PC-3 (cell line): ENCODE data around the gene CASQ2. TPM values are rescaled to one million over a fixed set of nuclear protein-coding genes. Genes with fewer than 3 reads are reported as not detected.
A peak's percentile ranks its signal among the peaks of the same experiment; 100 is the strongest.

ENCODE experiments used
- ATAC-seq: fragments of 200-7000 bp; cut with Tn5 transposase; 2 replicates; pipeline ENCODE4 v1.9.1; 2020; ENCODE audit warnings: mild to moderate bottlenecking, moderate library complexity
- BruUV-seq: library from RNA; stranded (reverse); fragments of 400-500 nt; replicated peaks from 2 replicates; lab custom pipeline; 2021; lab: Mats Ljungman, UMichigan
- CTCF ChIA-PET: fragments of 300-600 bp; sonication (Branson Sonifier 250); formaldehyde crosslinking; loops from one replicate; lab custom pipeline; 2022; ENCODE audit warnings: antibody characterized with exemption; lab: Charles Lee
- POLR2A ChIA-PET: fragments of 300-600 bp; sonication (Branson Sonifier 250); formaldehyde crosslinking; loops from one replicate; lab custom pipeline; 2022; ENCODE audit warnings: antibody characterized with exemption; ENCODE audit not compliant: unreplicated experiment; lab: Charles Lee
- DNase-seq: peaks from one replicate; pipeline ENCODE4 v3.0.0-alpha.2; 2015
- H2AFZ ChIP-seq: fragments of 300-600 bp; sonication (generic); 2 replicates; pipeline ENCODE4 v1.6.0; 2016; ENCODE audit warnings: antibody characterized with exemption, low read length
- H3F3A ChIP-seq: fragments of 300-600 bp; sonication (generic); one replicate; pipeline ENCODE4 v1.6.0; 2017; ENCODE audit warnings: antibody characterized with exemption, low read length, control low read depth, mild to moderate bottlenecking; ENCODE audit not compliant: unreplicated experiment
- H3K27ac ChIP-seq: fragments of 300-600 bp; sonication (generic); 2 replicates; pipeline ENCODE4 v1.5.1; 2016; ENCODE audit warnings: mild to moderate bottlenecking, low read length
- H3K27me3 ChIP-seq: fragments of 300-600 bp; sonication (generic); 2 replicates; pipeline ENCODE4 v1.6.1; 2016; ENCODE audit warnings: low read length, mixed read lengths
- H3K36me3 ChIP-seq: fragments of 300-600 bp; sonication (generic); 2 replicates; pipeline ENCODE4 v1.6.1; 2016; ENCODE audit warnings: low read depth, mixed run types, low read length, mixed read lengths
- H3K4me1 ChIP-seq: fragments of 300-600 bp; sonication (generic); 2 replicates; pipeline ENCODE4 v1.5.1; 2016; ENCODE audit warnings: low read length; ENCODE audit not compliant: insufficient read depth
- H3K4me2 ChIP-seq: fragments of 300-600 bp; sonication (generic); 2 replicates; pipeline ENCODE4 v1.6.0; 2016; ENCODE audit warnings: low read length
- H3K4me3 ChIP-seq: fragments of 300-600 bp; sonication (generic); 2 replicates; pipeline ENCODE4 v1.5.1; 2016; ENCODE audit warnings: mild to moderate bottlenecking, low read length, mixed read lengths
- H3K79me2 ChIP-seq: fragments of 300-600 bp; sonication (generic); 2 replicates; pipeline ENCODE4 v1.6.1; 2017; ENCODE audit warnings: low read length, mixed read lengths
- H3K9ac ChIP-seq: fragments of 300-600 bp; sonication (generic); 2 replicates; pipeline ENCODE4 v1.6.0; 2016; ENCODE audit warnings: mild to moderate bottlenecking, low read length
- H3K9me2 ChIP-seq: fragments of 300-600 bp; sonication (generic); replicated peaks from 2 replicates; pipeline ENCODE4 v1.6.1; 2016; ENCODE audit warnings: mixed run types, low read length, mixed read lengths
- H3K9me3 ChIP-seq: fragments of 300-600 bp; sonication (generic); 2 replicates; pipeline ENCODE4 v1.6.1; 2016; ENCODE audit warnings: low read length, mixed read lengths
- H4K20me1 ChIP-seq: fragments of 300-600 bp; sonication (generic); 2 replicates; pipeline ENCODE4 v1.6.1; 2016; ENCODE audit warnings: low read length, mixed read lengths
- CTCF ChIP-seq: fragments of 300-600 bp; sonication (generic); conservative IDR thresholded peaks from 2 replicates; pipeline ENCODE4 v1.5.1; 2017; ENCODE audit warnings: antibody characterized with exemption, low read depth, mild to moderate bottlenecking, low read length
- EZH2 ChIP-seq: fragments of 300-600 bp; sonication (generic); IDR thresholded peaks from one replicate; pipeline ENCODE4 v1.6.1; 2017; ENCODE audit warnings: antibody characterized with exemption, mild to moderate bottlenecking, low read length; ENCODE audit not compliant: unreplicated experiment
- EZH2phosphoT487 ChIP-seq: fragments of 300-600 bp; sonication (generic); IDR thresholded peaks from 2 replicates; pipeline ENCODE4 v1.6.1; 2018; ENCODE audit warnings: mild to moderate bottlenecking, antibody characterized with exemption, low read length, borderline replicate concordance
- intact Hi-C: fragments of 100-400 bp; cut with micrococcal nuclease; formaldehyde crosslinking; loops from 2 replicates; pipeline ENCODE4 v1.9.0; 2023
- total RNA-seq: library from RNA; depleted of rRNA; stranded (reverse); fragments of >200 nt; gene quantifications from 2 replicates; pipeline ENCODE4 v1.2.3, GENCODE V29; 2014

The CASQ2 gene
- total RNA-seq, 1 experiment from 2014 or later = not detected

GRCh38 chr1:115790356-115790755 lies 21.8 kb upstream of the CASQ2 start:
- ATAC-seq (no peak), DNase-seq (no peak)
- no peaks in the 10 kb centered on the region for H3K4me1 ChIP-seq
- H3K36me3 ChIP-seq = no peaks in the 10 kb centered on the region
- no peak overlapping the region for H3K4me3 ChIP-seq
- no peak overlapping the region for H3K9ac ChIP-seq
- no peaks in the 10 kb centered on the region for H4K20me1 ChIP-seq
- H3K4me2 ChIP-seq = no peak overlapping the region
- TF ChIP-seq EZH2phosphoT487 = no peak
- TF ChIP-seq CTCF = no peak
- BruUV-seq = no TSS peak
- no peaks in the 10 kb centered on the region for H3K27me3 ChIP-seq
- H3K27ac ChIP-seq = no peak overlapping the region
- intact Hi-C loops = no loop called here
- H3K9me3 ChIP-seq = no peaks in the 10 kb centered on the region
- H3K9me2 ChIP-seq = no peaks in the 10 kb centered on the region
- H2AFZ ChIP-seq = no peak overlapping the region
- no peaks in the 10 kb centered on the region for H3K79me2 ChIP-seq
- ChIA-PET CTCF (interaction anchor here (0.7 kb wide), 1 partner anchor 39 kb away, joined by 4 read pairs; no protein-coding TSS in a partner anchor), POLR2A (no interaction called here)
- H3F3A ChIP-seq = no peaks in the 10 kb centered on the region

GRCh38 chr1:115783311-115783710 lies 14.8 kb upstream of the CASQ2 start:
- peak overlapping the region; percentile 73 for H3K4me2 ChIP-seq
- H3F3A ChIP-seq = no peaks in the 10 kb centered on the region
- no peak overlapping the region for H3K9ac ChIP-seq
- peaks cover 31% of the 10 kb centered on the region for H3K4me1 ChIP-seq
- ChIA-PET POLR2A (interaction anchor here (0.6 kb wide), 1 partner anchor 131 kb away, joined by 4 read pairs; no protein-coding TSS in a partner anchor), CTCF (interaction anchor here (0.6 to 1.3 kb wide), 3 partner anchors 12 to 1168 kb away, joined by 3 to 4 read pairs (median 3); no protein-coding TSS in a partner anchor)
- H3K36me3 ChIP-seq = no peaks in the 10 kb centered on the region
- intact Hi-C loops = no loop called here
- peak overlapping the region; percentile 87; the same call in 1 of the 2 replicates for H3K27ac ChIP-seq
- BruUV-seq = no TSS peak
- H2AFZ ChIP-seq = no peak overlapping the region
- H4K20me1 ChIP-seq = no peaks in the 10 kb centered on the region
- TF ChIP-seq EZH2phosphoT487 (no peak), EZH2 (no peak), CTCF (no peak)
- no peaks in the 10 kb centered on the region for H3K27me3 ChIP-seq
- ATAC-seq (no peak), DNase-seq (no peak)
- H3K9me2 ChIP-seq = no peaks in the 10 kb centered on the region
- no peaks in the 10 kb centered on the region for H3K9me3 ChIP-seq
- no peak overlapping the region for H3K4me3 ChIP-seq
- H3K79me2 ChIP-seq = no peaks in the 10 kb centered on the region

GRCh38 chr1:115782571-115783281 lies 14.2 kb upstream of the CASQ2 start:
- CTCF ChIA-PET = interaction anchor here (0.5 to 1.3 kb wide), 6 partner anchors 11 to 1168 kb away, joined by 3 to 7 read pairs (median 4); no protein-coding TSS in a partner anchor

More at GRCh38 chr1:115782571-115783281, 14.2 kb upstream of the CASQ2 start:
- ATAC-seq (peak; percentile 98), DNase-seq (peak; percentile 93)
- Histone ChIP-seq H3K36me3 (no peaks in the 10 kb centered on the region), H4K20me1 (no peaks in the 10 kb centered on the region), H3K9me2 (no peaks in the 10 kb centered on the region), H3K4me3 (peak overlapping the region; percentile 29; the same call in 1 of the 2 replicates), H3K27me3 (no peaks in the 10 kb centered on the region), H3K4me1 (peaks cover 31% of the 10 kb centered on the region), H3K27ac (peak overlapping the region; percentile 87), H3K79me2 (no peaks in the 10 kb centered on the region), H3K9me3 (no peaks in the 10 kb centered on the region), H3K9ac (peak overlapping the region; percentile 24; the same call in 1 of the 2 replicates), H3K4me2 (peak overlapping the region; percentile 73), H2AFZ (peak overlapping the region; percentile 47), H3F3A (no peaks in the 10 kb centered on the region)
- POLR2A ChIA-PET = interaction anchor here (0.5 to 0.6 kb wide), 2 partner anchors 132 to 220 kb away, joined by 3 to 4 read pairs; no protein-coding TSS in a partner anchor
- no peak for TF ChIP-seq EZH2phosphoT487
- no peak for TF ChIP-seq CTCF
- TF ChIP-seq EZH2 = no peak
- BruUV-seq = no TSS peak
- intact Hi-C loops = no loop called here
